Neutrophil (primary cell): Measurements from ENCODE around the gene KCNC1.

Source experiments
- H3K27ac ChIP-seq: fragments of 200-600 bp; sonication (generic); 2 replicates; pipeline ENCODE4 v1.5.1; 2016; ENCODE audit warnings: mild to moderate bottlenecking, moderate library complexity
- H3K27me3 ChIP-seq: fragments of 200-600 bp; sonication (generic); 2 replicates; pipeline ENCODE4 v1.6.0; 2016; ENCODE audit warnings: mild to moderate bottlenecking
- H3K36me3 ChIP-seq: fragments of 200-600 bp; sonication (generic); 2 replicates; pipeline ENCODE4 v1.5.1; 2017
- H3K4me1 ChIP-seq, 2 experiments: fragments of 200-600 bp in 1 of 2; sonication (generic) in 1 of 2; 1 replicate in 1 of 2; 2 replicates in 1 of 2; pipeline versions ENCODE4 v1.5.1 to v1.6.1; 2013 to 2016; ENCODE audit warnings: low read depth in 1 of 2, low read length in 1 of 2, mild to moderate bottlenecking in 1 of 2, moderate library complexity in 1 of 2; ENCODE audit not compliant: control insufficient read depth in 1 of 2, insufficient read depth in 1 of 2
- H3K4me3 ChIP-seq, 2 experiments: fragments of 200-600 bp in 1 of 2; sonication (generic) in 1 of 2; 1 replicate in 1 of 2; 2 replicates in 1 of 2; pipeline ENCODE4 v1.5.1; 2013 to 2016; ENCODE audit warnings: low read depth in 1 of 2, low read length in 1 of 2, mild to moderate bottlenecking in 1 of 2, moderate library complexity in 1 of 2
- H3K9me3 ChIP-seq: fragments of 200-600 bp; sonication (generic); 2 replicates; pipeline ENCODE4 v1.5.1; 2016
- TF ChIP-seq, protein P1 (sequence below): fragments of 200-600 bp; sonication (generic); IDR thresholded peaks from 2 replicates; pipeline ENCODE4 v1.5.1; 2016; ENCODE audit warnings: antibody characterized with exemption

The KCNC1 gene

DNA sequence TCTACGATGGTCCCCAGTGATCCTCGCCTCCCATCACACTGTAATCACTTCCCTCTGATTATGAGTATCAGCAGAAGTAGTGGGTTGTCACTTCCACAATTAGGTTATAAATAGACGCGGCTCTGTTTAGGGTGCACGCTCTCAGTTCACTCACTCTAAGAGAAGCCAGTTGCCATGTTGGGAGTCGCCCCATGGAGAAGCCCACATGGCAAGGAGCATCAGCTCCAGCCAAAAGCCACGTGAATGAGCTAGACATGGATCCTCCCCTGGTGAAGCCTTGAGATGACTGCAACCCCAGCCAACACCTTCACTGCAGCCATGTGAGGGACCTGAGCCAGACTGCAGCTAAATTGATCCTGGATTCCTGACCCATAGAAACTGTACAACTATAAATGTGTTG lies 41.6 kb upstream of the KCNC1 start:
- H3K9me3 ChIP-seq: no peaks in the 10 kb centered on the region
- H3K27me3 ChIP-seq: peaks cover 89% of the 10 kb centered on the region
- TF ChIP-seq, protein P1, sequence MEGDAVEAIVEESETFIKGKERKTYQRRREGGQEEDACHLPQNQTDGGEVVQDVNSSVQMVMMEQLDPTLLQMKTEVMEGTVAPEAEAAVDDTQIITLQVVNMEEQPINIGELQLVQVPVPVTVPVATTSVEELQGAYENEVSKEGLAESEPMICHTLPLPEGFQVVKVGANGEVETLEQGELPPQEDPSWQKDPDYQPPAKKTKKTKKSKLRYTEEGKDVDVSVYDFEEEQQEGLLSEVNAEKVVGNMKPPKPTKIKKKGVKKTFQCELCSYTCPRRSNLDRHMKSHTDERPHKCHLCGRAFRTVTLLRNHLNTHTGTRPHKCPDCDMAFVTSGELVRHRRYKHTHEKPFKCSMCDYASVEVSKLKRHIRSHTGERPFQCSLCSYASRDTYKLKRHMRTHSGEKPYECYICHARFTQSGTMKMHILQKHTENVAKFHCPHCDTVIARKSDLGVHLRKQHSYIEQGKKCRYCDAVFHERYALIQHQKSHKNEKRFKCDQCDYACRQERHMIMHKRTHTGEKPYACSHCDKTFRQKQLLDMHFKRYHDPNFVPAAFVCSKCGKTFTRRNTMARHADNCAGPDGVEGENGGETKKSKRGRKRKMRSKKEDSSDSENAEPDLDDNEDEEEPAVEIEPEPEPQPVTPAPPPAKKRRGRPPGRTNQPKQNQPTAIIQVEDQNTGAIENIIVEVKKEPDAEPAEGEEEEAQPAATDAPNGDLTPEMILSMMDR: no peak
- H3K36me3 ChIP-seq: no peaks in the 10 kb centered on the region
- H3K4me1 ChIP-seq: no peaks in the 10 kb centered on the region
- H3K4me3 ChIP-seq: no peak overlapping the region
- no peak overlapping the region for H3K27ac ChIP-seq

DNA sequence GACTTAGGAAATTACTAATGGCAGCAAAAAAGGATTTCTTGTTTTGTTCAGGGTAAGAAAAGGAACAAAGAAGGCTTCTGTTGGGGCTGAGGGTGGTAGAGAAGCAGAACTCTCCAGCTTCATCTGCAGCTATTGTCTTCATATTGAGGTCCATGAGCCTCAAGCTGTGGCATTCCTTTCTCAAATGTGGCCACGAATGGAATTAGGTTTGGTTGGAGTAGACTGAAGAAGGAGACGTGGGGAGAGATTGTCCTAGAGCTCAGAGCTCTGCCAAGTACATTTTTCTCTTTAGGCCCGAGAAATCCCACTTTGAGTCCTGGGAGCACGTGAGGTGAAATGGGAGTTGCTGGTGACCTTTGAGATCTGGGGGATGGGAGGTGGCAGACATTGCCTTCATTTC lies 41.0 kb upstream of the KCNC1 start:
- H3K9me3 ChIP-seq: no peaks in the 10 kb centered on the region
- TF ChIP-seq, protein P1: no peak
- H3K4me3 ChIP-seq: no peak overlapping the region
- no peaks in the 10 kb centered on the region for H3K36me3 ChIP-seq
- no peaks in the 10 kb centered on the region for H3K4me1 ChIP-seq
- H3K27ac ChIP-seq: no peak overlapping the region
- peaks cover 95% of the 10 kb centered on the region for H3K27me3 ChIP-seq

DNA sequence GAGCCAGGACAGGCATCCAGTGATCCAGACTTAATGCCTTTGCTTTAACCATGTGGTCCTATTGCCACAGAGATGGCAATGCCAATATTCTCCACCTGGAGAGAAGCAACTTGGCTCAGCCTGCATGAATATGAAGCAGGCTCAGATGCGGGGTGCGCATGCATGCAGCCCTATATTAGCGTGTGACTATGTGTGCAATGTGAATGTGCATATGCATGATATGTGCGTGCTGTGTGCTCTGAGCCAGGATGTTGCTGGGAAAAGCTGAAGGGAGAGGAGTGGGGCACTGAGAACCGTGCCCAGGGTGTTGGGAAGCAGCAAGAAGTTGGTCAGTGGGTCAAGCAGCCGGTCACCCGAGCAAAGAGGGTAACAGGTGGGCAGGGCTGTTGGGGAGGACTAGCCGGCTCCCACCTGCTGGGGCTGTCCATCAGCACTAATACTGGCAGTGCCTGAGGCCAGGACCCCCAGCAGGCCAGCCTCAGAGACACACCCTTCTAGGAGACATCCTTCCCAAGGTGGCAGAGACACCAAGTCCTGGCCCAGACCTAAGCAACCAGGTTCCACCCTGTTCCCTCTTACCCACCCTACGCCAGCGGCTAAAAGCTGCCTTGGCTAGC lies 40.0 kb upstream of the KCNC1 start:
- H3K36me3 ChIP-seq: no peaks in the 10 kb centered on the region
- no peak overlapping the region for H3K4me3 ChIP-seq
- H3K27me3 ChIP-seq: peaks cover 97% of the 10 kb centered on the region
- no peak overlapping the region for H3K27ac ChIP-seq
- H3K9me3 ChIP-seq: no peaks in the 10 kb centered on the region
- no peaks in the 10 kb centered on the region for H3K4me1 ChIP-seq
- TF ChIP-seq, protein P1: no peak

DNA sequence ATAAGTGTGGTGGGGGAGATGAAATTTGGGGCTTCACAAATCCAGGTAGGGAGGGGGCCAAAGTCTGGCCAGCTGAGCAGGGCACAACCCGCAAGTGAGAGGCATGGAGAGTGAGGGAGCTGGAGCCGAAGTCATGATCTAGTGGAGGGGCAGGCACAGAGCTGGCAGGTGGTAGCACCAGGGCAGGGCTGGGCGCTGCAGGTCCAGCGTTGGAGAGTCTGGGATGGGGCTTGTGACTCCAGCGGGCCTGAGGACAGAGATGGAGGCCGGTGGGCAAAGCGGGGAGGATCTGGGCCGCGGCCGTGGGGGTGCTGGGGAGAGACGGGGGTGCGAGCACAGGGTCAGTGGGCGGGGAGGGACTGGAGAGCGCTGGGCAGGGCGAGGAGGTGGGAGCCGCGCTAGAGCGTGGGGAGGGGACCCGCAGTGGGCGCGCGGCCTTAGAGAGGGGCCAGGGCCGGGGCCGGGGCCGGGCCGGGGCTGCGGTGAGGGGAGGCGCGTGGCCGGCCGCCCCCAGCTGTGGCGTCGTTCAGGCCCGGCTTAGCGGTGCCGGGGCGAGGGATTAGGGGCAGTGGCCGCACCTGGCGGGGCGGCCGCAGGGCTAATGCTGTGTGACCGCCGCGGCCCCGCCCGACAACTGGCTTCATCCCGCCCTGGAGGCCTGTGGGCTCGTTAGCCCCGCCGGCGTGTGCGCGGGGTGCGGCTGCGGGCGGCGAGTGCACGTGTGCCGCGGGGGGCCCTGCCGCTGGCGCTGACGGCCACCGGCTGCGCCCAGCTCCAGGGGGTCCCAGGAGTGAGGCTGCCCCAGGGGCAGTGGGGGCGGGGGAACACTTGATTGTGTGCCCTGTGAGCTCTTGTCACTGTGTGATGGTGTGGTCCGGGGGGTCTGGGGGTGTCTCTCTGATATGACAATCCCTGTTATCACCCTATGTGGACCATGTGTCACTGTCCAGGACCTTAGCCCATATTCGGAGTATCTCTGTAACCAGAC lies 38.8 kb upstream of the KCNC1 start:
- no peaks in the 10 kb centered on the region for H3K9me3 ChIP-seq
- no peak overlapping the region for H3K27ac ChIP-seq
- no peaks in the 10 kb centered on the region for H3K36me3 ChIP-seq
- no peak overlapping the region for H3K4me3 ChIP-seq
- peaks cover 86% of the 10 kb centered on the region for H3K27me3 ChIP-seq
- TF ChIP-seq, protein P1: no peak
- no peaks in the 10 kb centered on the region for H3K4me1 ChIP-seq

DNA sequence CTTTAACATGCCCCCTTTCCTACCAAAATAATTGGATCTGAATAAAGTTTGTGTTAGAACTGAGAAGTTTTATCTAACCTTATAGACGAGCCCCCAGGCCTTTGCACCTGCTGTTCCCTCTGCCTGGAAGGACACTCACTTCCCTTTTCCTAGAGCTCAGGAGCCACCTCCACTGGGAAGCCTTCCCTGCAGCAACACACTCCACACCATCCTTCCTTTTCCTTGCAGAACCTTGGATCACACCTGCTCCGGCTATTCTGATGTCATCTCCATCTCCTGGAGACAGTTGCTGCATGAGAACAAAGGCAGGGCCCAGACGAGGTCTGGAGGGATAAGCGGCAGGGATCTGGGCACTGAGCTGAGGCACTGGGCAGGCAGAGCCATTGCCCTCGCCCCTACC lies 37.8 kb upstream of the KCNC1 start:
- no peak overlapping the region for H3K4me3 ChIP-seq
- H3K27me3 ChIP-seq: peaks cover 76% of the 10 kb centered on the region
- no peaks in the 10 kb centered on the region for H3K4me1 ChIP-seq
- no peak overlapping the region for H3K27ac ChIP-seq
- H3K36me3 ChIP-seq: no peaks in the 10 kb centered on the region
- no peaks in the 10 kb centered on the region for H3K9me3 ChIP-seq
- TF ChIP-seq, protein P1: no peak
